H4 (cell line): ENCODE results near the gene PRDM1. TPM values are rescaled to one million over a fixed set of nuclear protein-coding genes. Genes with fewer than 3 reads are reported as not detected.

ENCODE experiments used
- DNase-seq: peaks from one replicate; pipeline ENCODE4 v3.0.0-alpha.2; 2015; ENCODE audit warnings: low spot score
- total RNA-seq: library from RNA; depleted of rRNA; stranded (reverse); fragments of >200 nt; shearing (Covaris generic); gene quantifications from 2 replicates; pipeline ENCODE4 v1.2.3, GENCODE V29; 2014

PRDM1 gene
- total RNA-seq, 1 experiment from 2014 or later, result 1.7 TPM

DNA sequence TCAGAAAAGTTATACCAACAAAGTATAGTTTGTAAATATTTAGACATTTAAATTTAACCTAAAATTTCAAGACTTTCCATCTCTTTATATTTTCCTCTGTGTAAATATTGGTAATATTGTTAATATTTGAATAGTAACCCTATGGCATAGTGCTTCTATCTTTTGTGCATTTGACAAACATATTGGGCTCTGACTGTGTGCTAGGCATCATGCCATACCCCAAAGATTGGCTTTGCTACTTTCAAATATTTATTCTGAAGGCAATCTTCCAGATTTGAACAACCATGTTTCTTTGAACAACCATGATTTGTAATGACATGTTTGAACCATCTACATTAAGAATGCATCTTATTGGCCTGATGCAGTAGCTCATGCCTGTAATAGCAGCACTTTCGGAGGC lies 15.5 kb upstream of the PRDM1 start:
- DNase-seq, result no peak

DNA sequence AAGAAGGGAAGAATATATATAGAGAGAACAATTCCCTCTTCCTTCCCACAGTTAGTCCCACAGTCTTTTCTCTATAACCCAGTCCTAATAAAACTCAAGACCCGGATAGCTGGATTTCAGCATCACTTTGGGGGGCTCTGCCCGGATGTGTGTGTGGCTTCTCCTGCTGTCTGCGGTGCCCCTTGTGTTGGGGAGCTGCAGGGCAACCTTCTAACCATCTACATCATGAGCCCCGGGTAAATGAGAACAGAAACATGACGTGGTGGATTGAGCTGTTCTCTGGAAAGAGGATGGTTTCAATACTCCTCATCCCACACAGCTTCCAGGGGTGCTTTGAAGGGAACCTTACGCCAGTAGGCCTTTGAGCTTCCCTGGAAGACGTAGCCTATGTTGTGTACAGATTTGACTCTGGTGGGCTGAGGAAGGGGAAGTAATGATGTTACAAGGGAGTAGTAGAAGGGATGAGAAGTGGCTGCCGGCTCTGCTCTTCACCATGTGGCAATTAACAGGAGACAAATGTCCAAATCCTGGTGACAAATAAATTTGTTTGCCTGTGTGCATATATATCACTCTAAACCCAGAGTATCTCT lies 13.5 kb upstream of the PRDM1 start:
- no peak for DNase-seq

DNA sequence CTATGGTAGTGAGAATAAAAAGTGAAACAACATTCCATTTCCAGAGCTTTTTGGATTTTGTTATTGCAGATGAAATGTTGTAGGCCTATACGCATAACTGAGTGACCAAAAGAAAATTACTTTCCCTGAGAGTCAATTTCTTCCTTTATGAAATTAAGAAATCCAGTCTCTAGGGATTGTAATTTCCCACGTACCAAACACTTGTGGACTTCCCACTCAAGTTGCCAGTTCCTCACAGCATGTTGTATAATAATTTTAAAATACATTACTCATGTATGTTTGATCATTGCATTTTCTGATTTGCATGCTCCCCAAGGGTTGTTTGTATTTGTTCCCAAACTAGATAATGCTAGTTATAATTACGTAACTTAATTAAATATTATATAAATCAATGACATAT lies 12.0 kb upstream of the PRDM1 start:
- DNase-seq, result no peak

DNA sequence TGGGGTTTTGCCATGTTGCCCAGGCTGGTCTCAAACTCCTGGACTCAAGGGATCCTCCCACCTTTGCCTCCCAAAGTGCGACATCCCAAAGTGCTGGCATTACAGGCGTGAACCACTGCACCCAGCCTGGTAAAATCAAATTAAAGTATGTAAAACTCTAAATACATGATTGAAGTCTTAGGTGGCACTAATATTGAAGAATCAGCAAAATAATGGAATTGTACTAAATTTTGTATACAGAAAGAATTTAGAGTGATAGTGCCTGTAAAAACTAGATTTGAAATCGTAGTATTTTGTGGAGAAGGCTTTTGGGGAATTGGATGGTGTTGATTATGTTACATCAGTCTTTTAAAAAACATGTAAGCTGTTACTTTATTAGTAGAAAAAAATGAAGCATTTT lies 10.0 kb upstream of the PRDM1 start:
- no peak for DNase-seq

DNA sequence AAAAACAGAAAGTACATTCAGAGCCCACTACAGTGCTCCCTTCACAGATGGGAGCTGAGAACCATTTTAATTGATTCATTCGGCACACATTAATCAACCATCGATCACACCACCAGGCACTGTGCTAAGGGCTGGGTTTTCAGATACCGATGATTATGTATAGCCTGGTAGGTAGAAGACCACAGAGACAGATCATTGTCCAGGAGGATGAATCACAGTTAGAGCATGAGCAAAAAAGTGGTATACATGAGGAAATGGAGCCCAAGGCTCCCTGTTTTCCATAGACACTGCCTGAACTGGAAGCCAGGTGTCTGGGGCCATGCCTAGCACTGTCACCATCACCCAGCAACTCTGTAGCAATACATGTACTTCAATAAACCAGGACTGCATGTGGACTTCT lies 9.0 kb upstream of the PRDM1 start:
- no peak for DNase-seq

DNA sequence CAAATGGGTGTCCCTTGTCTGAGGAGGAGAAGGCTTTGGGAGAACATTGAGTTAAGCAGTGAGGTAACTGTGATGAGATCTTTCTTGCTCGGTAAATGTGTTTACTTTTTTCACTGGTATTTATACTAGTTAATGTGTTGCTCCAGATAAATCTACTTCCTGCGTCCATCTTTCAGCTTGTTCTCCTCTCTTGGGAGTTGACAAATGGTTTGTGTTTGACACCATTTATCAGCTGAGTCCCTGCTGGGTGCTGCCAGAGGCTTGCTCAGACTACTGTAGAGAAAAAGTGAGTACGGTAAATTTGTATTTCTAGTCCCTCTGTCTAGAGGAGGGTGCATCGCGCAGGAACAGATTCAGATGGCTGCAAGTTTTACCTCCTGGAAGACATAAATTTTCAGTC lies 8.3 kb upstream of the PRDM1 start:
- peak; percentile 3 for DNase-seq

DNA sequence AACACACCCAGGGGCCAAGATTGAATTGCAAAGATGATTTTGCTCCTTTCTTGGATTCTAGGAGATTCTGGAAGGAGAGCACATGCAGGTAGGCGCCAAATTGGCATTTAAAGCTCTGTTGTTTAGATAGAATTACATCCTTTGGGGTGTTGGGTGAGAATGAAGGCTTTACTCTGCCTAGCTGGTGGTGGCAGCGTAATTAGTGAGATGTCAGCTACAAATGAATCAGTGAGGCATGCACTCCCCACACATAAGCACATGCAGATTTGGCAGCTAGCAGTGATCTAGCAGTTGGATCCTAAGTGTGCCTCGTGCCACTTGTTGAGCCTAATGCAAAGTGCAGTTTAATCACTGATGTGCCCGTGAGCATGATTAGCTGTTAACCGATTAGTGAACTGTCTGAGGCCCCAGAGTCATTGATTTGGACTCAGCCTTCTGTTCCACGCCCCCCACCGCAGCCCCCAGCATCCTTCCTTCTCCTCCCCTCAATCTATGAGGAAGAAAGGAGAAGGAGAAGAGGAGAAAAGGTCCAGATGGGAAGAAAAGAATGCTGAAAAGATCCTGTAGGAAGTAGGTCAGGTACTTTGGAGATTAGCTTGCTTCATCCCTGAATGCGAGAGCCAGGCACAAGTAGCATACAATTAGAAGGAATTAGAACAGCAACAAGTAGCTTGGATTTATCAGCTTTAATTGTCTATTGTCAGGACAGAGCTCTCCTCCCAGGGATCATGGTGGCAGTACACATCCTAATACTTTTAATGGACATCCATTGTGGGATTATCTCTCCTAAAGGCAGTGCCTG lies 6.0 kb upstream of the PRDM1 start:
- DNase-seq, result no peak

DNA sequence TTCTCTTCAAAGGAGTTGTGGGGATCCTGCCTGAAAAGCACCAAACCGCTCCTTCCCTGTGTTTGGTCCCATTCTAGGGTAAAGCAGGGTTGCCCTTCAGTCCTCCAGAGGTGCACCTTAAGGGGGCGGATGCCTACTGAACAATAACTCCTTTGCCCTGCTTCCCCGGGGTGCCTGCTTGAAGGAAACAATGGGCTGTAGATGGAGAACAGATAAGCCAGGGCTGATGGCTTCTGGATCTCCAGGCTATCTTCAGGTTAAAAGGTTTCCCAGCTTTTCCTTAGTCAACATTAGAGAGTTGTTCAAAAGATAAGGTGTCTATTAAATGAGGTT lies 5.4 kb upstream of the PRDM1 start:
- no peak for DNase-seq

DNA sequence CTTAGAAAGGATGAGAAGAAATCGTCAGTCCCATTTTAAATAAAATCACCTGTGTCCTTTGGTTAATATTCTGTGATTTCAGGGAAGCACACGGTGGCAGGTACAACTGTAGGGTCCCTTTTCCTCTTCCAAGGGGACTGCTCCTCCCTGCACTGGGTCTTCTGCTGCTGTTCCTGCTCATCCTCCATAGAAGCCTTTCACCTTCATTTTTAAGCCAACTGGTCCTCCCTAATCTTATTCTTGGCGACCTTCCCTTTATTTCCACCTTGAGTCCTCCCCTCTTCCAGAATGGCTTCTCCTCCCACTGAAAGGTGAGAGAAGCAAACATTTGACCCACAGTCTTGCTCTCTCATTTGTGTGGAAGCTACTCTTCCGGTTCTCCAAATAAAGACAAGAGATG lies 4.4 kb upstream of the PRDM1 start:
- DNase-seq, result no peak

DNA sequence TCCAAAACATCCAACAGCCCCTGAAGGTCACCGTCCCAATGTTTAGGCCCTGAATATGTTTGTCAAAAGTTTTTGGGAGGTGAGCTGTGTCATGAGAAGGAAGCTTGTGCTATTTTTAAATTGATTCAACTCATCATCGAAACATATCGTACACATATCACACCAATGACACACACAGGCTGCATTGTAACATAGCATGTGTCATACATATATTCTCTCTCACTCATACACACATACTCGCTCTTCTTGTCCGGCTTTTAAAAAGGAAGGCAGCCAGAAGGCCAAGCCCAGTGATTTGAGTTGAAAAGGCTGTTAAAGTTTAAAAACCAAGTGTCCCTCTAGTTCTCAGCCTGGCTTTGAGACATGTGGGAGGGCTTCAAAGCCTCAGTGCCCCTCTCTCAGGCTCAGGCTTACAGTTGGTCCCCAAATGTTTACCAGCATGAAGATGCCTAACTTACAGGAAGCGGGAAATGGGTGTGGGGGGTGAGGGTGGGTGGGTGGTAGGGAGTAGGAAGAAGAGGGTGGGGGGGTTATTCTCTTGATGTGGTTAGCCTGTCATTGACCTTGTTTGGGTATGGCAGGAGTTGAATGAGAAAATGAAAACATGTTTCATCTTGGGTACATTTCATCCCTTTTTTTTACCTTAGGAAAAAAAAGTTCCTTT lies 3.3 kb upstream of the PRDM1 start:
- no peak for DNase-seq

DNA sequence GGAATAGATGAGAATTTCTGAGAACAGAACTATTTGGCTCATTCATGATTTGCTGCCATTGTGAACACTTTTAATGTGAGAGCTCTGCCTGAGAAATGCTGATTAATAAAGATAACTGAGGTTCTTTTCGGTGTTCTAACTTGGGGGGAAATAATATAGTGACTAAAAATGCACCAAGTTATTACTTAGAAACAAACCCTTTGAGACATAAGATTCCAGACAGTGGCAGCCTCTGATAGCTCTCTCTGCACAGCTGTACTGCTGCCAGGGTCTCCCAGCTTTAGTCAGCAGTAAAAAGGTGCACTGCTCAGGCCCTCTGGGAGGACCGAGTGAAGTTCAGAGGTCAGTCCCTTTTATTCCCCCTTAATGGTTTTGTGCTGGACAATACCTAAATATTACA lies 2.5 kb upstream of the PRDM1 start:
- no peak for DNase-seq

DNA sequence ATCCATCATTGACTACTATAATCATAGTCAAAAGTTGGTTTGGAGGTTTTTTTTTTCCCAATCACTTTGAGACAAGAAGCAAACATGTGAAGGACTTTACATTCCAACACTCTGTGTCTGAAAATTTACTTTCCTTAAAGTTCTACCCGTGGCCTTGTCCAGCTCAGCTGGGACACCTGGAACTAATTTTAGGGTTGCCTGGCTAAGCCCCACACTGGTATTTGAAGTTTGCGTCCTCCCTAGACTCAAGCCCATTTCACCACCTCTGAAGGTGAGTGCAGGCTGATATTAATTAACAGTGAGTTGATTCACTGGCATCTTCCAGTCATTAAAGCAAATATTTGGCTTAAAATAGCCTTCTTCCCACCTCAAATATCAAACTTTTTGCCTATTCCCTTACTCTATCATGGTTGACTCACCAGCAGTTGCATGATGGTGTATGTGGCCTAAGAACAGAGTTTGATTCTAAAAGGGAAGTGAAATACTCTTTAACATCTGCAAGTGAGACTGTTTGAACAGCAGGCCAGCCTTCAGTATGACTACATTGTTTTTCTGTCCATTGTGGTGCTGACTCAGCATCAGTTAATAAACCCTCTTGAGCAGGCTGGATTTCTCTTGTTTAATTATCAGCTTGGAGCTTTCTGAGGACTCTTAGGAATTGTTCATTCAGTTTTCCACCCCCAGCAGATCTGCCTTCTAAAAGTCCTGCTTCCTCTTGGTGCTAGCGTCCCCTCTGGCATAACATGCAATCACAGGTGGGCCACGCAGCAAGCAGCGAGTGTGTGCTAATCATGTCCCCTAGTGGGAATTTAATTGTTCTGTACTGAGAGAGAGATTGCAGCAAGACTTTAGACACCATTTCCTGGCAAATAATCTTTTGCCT lies 1.8 kb upstream of the PRDM1 start:
- DNase-seq, result peak; percentile 78

DNA sequence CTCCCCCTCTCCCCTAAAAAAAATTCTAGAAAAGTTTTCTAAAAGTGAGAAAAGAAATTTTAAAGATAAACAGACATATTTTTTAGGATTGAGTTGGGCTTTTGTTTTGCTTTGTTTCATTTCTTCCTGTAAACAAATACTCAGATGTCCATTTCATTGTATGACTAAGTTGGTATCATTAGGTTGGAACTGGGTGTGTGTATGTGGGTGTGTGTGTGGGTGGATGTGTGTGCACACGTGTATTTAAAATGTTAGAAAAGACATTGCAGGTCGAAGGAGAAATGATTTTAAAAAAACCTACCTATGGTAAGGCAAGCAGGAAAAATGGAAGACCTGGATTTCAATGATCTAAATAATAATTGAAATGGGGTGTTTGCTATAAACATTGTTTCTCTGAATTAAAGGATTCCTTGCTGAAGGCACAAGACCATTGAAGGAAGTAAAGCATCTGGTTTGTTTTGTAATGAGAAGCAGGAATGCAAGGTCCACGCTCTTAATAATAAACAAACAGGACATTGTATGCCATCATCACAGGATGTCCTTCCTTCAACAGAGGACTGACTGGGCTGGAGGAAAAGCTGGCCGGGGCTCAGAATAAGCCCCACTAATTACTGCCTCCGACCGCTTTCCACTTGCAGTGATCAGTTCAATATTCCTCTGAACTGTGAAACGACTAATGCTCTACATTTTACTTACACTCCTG lies 996 bp upstream of the PRDM1 start:
- peak; percentile 45 for DNase-seq

DNA sequence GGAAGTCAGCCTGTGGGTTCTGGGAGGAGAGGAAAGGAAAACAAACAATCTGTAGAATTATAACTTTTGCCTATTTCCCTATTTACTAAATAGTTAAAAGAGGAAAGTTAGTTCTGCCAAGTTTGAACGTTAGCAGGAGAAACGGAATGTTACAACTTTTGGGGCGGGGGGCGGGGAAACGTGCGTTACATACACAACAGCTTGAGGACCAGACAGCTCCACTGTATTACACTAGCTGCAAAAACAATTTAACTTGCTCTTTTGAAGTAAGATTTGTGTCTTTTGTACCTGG lies 498 bp upstream of the PRDM1 start:
- no peak for DNase-seq

DNA sequence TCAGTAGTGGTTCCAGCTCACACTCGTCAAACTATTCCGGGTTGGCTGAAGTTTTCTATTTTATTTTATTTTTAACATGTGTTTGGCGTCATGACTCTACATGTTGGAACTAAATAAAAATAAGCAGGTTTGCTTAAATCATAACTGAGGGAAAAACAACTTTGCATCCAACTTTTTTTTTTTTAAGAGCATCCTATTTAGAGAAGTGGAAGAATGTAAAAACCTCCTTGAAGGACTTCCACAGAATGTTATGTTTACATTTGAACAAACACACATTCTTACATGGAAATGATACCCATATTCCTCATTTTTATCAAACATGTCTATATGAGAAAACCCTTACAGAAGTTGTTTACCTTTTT lies 659 bp downstream of the PRDM1 start:
- no peak for DNase-seq

DNA sequence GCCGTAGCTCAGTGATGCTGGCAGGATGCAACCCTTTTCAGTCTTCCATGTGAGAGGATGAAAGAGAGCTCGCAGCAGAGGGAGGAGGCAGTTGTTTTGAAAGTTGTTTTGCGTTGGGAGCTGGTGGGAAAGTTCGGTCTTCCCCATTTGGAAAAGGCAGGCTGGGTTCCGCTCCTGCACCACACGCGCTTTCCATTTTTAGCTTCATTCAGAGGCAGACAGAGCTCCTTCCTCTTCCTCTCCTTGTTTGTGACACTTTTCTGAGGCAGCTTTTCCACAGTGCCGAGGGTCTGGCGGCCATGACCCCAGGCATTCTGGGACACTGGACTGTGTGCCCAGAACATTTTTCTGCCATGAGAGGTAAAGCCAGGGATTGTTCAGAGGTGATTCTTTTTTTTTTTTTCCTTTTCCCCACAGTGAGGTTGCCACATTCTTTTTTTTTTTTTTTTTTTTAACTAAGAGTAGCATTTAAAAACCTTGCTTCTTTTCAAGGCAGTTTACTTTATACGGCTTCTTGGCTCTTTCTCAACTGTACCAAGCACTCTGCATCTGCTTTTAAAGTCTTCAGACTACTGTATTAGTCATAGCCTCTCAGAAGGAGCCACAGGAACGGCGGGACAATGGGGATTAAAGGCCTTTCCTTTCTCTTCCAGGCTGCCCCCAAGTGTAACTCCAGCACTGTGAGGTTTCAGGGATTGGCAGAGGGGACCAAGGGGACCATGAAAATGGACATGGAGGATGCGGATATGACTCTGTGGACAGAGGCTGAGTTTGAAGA lies 1.6 kb downstream of the PRDM1 start:
- peak; percentile 57 for DNase-seq

DNA sequence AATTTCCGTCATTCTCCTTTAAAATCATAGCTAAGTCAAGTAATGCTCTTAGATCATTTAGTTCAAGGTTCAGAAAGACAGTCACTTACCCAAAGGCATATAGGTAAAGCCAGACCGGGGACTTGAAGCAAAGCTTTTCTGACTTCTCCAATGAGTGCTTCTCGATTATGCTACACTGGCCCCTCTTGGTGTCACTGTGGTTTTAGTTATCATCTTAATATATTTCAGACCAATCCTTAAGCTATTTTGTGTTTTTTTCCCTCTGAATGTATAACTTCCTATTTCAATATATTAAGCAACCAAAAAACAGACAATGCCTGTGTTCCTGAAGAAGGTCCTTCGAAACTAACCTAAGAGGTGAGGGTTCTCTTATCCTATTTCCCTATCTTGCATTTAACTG lies 3.9 kb downstream of the PRDM1 start:
- no peak for DNase-seq

DNA sequence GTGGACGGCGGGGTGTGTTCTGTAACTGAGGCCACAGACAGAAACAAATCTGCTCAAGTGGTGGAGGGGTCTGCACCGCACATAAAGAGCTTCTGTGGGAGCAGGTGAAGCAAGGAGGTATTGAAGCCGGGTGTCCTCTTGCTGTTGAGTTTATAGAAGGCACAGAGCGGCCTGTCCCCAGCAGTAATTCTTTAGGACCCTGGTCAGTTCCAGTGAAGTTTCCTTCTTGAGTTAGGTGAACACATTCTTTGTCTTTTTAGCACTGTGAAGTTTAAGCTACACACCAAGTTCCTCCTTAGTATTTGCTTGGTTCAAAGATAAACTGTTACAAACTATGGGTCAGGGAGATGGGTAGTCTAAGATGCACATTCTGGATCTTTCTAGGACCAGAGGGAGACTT lies 6.1 kb downstream of the PRDM1 start:
- DNase-seq, result no peak

DNA sequence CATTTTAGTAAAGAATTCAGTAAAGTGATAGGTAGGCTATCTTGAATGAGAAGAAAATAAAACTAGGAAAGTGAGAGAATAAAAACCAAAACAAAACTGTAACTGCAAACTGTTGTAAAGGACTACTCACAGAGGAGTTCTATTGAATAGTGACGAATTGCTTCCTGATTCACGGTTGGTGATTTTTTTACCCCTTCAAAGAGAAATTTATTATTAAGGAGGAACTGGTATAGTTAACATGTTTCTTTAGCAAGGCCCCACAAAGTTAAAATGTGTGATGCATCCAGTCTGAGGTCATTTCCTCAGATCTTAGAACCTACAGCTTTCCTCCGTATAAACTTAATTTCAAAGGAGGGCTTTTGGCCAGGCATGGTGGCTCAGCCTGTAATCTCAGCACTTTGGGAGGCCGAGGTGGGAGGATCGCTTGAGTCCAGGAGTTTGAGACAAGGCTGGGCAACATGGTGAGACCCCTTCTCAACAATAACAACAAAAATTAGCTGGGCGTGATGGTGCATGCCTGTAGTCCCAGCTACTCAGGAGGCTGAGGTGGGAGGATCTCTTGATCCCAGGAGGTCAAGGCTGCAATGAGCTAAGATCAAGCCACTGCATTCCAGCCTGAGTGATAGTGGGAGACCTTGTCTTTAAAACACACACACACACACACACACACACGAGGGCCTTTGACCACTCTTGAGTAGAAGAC lies 8.3 kb downstream of the PRDM1 start:
- no peak for DNase-seq

DNA sequence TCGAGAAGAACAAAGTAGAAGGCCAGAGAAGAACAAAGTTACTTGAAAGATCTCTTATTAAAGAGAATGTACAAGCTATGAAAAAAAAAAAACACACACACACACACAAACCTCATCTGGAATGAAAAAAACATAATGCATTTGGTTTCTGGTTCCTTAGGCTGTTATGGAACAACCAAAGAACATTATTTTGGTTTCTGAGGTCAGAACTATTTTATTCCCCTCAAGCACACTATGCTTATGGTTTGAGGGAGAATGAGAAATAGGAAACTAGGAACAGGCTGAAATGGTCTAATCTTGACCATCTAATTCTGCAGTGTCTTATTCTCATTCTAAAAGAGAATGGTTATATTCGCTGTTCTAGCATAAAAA lies 8.8 kb downstream of the PRDM1 start:
- DNase-seq, result no peak
